ENCODE measurements around the gene AFF2. TPM values are rescaled to one million over a fixed set of nuclear protein-coding genes. Genes with fewer than 3 reads are reported as not detected.
A peak's percentile ranks its signal among the peaks of the same experiment; 100 is the strongest.

AFF2 gene
- total RNA-seq, 3 donors from 2014 or later = 0.29 to 0.63 TPM; not detected in 1

DNA sequence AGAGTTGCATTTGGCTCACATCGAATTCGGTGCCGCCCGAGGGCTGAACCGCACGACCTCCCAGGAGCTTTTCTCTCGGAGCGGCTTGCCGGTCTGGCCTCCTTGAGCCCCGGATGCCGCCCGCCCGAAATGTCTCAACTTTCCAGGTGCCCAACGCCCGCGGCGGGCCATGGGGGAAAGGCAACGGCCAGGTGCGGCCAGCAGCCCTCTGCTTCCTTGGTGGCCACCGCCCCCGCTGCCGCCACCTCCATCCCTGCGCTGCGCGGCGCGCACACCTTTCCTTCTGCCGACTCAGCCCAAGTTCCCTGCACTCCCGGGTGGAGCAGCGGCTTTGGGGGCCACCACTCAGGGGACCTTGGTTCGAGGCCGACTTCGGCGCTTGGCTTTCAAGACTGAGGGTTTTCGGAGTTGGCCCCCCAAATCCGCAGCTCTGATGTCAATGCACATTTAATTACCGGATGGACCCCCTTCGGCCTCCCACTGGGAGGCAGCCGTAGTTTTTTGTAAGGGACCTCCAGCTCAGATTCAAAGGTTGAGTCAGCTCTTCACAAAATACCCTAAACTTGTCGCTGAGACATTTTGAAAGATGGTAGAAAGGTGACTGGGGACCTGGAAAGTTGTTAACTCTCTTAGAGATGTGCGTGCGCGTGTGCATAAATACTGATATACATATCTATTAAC is 1.1 kb downstream of the AFF2 start:
- H3K36me3 ChIP-seq (ENCODE audit: low read depth) = no peaks in the 10 kb centered on the region
- H3K9me3 ChIP-seq = no peaks in the 10 kb centered on the region
- no peaks in the 10 kb centered on the region for H3K4me1 ChIP-seq (ENCODE audit: low read depth)
- DNase-seq (peak in 1 of 3 donors; percentile 51), ATAC-seq (no peak)
- intact Hi-C loops (cut with DNase I, micrococcal nuclease) = no loop called here
- H3K4me3 ChIP-seq = no peak overlapping the region
- TF ChIP-seq, protein P1, sequence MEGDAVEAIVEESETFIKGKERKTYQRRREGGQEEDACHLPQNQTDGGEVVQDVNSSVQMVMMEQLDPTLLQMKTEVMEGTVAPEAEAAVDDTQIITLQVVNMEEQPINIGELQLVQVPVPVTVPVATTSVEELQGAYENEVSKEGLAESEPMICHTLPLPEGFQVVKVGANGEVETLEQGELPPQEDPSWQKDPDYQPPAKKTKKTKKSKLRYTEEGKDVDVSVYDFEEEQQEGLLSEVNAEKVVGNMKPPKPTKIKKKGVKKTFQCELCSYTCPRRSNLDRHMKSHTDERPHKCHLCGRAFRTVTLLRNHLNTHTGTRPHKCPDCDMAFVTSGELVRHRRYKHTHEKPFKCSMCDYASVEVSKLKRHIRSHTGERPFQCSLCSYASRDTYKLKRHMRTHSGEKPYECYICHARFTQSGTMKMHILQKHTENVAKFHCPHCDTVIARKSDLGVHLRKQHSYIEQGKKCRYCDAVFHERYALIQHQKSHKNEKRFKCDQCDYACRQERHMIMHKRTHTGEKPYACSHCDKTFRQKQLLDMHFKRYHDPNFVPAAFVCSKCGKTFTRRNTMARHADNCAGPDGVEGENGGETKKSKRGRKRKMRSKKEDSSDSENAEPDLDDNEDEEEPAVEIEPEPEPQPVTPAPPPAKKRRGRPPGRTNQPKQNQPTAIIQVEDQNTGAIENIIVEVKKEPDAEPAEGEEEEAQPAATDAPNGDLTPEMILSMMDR (IDR thresholded peaks at IDR 0.05) = no peak

DNA sequence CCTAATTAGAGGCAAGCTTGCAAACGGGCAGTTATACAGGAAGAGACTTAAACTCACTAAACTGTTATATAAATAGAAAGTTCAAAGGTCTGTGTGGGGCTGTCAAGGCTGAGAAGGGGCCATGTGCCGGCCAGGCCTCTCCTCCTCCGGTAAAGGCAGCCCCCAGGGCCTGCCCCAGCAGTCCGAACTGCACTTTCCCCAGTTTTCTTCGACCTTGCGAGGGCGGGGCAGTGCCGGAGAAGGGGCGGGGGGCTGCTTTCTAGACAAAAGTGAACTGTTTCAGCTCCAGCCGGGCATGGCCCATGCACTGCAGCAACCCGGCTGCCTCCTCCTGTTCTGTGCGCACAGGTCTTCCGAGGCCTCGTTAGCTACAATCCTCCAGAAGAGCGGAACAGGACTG is 4.1 kb downstream of the AFF2 start:
- DNase-seq = peak in 1 of 3 donors; percentile 24
- Histone ChIP-seq H3K9me3 (no peaks in the 10 kb centered on the region), H3K36me3 (ENCODE audit: low read depth) (no peaks in the 10 kb centered on the region), H3K4me1 (ENCODE audit: low read depth) (no peaks in the 10 kb centered on the region), H3K4me3 (no peak overlapping the region)
- TF ChIP-seq, protein P1 (IDR thresholded peaks at IDR 0.05) = no peak
- no peak for ATAC-seq
- intact Hi-C loops (cut with DNase I, micrococcal nuclease) = no loop called here

DNA sequence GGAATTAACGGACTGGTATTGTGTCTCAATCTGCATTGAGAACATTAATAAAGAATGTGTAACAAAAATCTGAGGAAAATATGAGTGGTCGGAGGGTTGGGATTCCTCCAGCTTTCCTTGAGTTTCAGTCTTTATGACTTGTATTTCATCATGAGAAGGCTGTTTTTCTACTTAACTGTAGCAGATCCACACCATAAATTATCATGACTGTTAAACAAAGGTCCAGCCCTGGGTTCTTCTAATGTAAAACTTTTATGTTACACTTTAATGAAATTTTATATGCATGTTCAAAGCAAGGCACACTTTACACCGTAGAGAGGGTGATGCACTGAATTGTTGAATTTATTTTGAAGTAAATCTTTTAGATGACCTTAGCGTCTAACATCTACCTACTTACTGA is 7.0 kb downstream of the AFF2 start:
- no peak overlapping the region for H3K4me3 ChIP-seq
- H3K9me3 ChIP-seq = no peaks in the 10 kb centered on the region
- no peaks in the 10 kb centered on the region for H3K4me1 ChIP-seq (ENCODE audit: low read depth)
- DNase-seq = no peak
- intact Hi-C loops (cut with DNase I, micrococcal nuclease) = no loop called here
- TF ChIP-seq, protein P1 (IDR thresholded peaks at IDR 0.05) = no peak
- no peak for ATAC-seq
- H3K36me3 ChIP-seq (ENCODE audit: low read depth) = no peaks in the 10 kb centered on the region

DNA sequence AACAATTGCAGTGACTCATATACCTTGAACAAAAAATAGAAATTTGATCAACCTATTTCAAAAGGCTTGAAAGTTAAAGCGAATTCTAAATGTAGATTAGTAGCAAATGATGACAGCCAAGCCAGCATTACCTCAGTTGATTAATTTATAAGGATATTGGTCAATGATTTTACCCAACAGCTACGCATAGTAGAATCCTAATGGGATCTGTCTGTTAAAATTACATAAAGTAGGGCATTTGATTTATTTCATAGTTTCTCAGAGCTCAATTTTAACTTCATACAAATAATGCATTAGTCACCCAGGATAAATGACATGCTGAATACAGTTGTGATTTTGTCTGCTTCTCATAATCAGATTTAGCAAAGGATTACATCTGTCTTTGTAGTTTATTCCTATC is 12.0 kb downstream of the AFF2 start:
- TF ChIP-seq, protein P1 (IDR thresholded peaks at IDR 0.05) = no peak
- intact Hi-C loops (cut with DNase I, micrococcal nuclease) = no loop called here
- Histone ChIP-seq H3K36me3 (ENCODE audit: low read depth) (no peaks in the 10 kb centered on the region), H3K4me3 (no peak overlapping the region), H3K9me3 (no peaks in the 10 kb centered on the region), H3K4me1 (ENCODE audit: low read depth) (no peaks in the 10 kb centered on the region)
- ATAC-seq (no peak), DNase-seq (no peak)

DNA sequence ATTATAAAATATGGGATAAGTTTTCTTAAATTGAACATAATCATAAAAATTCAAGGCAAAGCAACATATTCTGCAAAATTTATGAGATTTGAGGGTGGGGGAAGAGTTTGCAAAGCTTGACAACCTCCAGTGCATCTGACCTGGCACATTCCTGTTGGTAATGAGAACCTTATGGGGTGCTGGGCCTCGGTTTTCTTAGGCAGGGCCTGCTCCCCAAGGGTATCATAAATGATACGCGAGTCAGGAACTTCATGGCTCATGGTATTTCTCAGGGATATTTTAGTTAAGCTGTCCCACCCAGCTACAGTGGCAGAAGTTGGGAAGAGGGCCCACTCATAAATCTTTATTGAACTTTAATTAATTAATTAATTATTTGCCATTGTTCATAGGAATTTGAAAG is 13.2 kb downstream of the AFF2 start:
- TF ChIP-seq, protein P1 (IDR thresholded peaks at IDR 0.05) = no peak
- H3K4me1 ChIP-seq (ENCODE audit: low read depth) = no peaks in the 10 kb centered on the region
- no peak for ATAC-seq
- intact Hi-C loops (cut with DNase I, micrococcal nuclease) = no loop called here
- no peak for DNase-seq
- no peak overlapping the region for H3K4me3 ChIP-seq
- H3K9me3 ChIP-seq = no peaks in the 10 kb centered on the region
- H3K36me3 ChIP-seq (ENCODE audit: low read depth) = no peaks in the 10 kb centered on the region

DNA sequence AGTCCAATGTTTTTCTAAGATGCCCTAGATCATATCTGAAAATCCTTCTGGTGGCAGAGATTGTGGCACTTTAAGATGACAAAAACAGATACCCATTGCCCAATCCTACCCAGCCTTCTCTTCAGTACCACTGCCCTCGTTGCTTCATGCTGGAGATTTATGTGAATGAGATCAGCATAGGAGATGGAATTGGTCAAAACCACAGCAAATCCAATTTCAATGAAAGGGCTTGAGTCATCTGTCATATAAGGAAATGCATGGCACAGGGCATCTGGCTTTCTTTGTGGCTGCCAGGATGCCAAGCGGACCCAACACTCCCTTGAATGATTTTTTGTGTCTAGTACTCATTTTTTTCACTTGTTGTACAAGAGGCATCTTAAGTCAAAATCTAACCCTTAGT is 16.8 kb downstream of the AFF2 start:
- no peak for ATAC-seq
- TF ChIP-seq, protein P1 (IDR thresholded peaks at IDR 0.05) = no peak
- no peak overlapping the region for H3K4me3 ChIP-seq
- intact Hi-C loops (cut with DNase I, micrococcal nuclease) = no loop called here
- DNase-seq = no peak
- H3K36me3 ChIP-seq (ENCODE audit: low read depth) = no peaks in the 10 kb centered on the region
- no peaks in the 10 kb centered on the region for H3K4me1 ChIP-seq (ENCODE audit: low read depth)
- no peaks in the 10 kb centered on the region for H3K9me3 ChIP-seq
